HG03095 (cell line): ENCODE data around the gene TXNDC5.
"Not testable (repeated sequence)": the region's sequence is repeated elsewhere in the genome, so short reads cannot be mapped to it uniquely, and the experiment has no call there.

ENCODE experiments used
- ATAC-seq: cut with Tn5 transposase; IDR thresholded peaks from one replicate; pipeline ENCODE4 v1.9.1; 2021; ENCODE audit warnings: moderate library complexity; ENCODE audit not compliant: unreplicated experiment

The TXNDC5 gene

DNA sequence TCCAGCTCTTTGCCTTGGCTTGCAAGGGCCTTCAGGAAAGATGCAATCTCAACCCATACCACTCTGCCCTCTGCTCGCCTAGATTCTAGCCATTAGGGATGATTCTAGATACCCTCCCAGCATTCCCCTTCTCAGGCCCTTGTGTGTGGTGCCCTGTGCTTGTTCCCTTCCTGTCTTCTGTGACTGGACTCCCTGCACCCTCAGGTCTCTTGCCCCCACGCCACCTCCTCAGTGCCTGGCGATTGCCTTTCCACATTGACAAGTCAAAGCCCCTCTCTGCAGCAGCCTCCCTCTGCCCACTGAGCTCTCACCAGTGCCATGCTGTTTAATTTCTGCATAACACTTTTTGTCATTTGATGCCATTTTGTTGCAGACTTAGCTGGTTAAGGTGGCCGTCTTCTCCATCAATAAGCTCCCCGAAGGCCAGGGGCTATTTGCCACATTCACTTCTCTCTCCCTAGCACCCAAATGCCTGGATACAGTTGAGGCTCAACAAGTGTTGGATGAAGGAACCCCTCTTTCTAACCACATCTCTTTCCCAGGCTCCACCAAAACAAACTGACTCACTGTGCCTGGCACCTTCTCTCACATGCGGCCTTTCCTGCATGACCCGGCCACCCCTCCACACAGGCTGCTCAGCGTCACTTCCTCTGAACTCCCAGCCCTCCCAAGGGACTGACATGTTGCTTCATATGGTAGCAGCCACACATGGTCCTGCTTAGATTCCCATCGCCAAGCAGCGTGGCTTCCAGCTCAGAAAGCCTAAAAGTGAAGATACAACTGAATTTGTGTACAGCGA is 4.6 kb upstream of the TXNDC5 start:
- no peak for ATAC-seq

GRCh38 chr6:7914311-7914710 is 3.7 kb upstream of the TXNDC5 start:
- ATAC-seq = no peak

GRCh38 chr6:7912736-7913517 is 2.3 kb upstream of the TXNDC5 start:
- no peak for ATAC-seq

DNA sequence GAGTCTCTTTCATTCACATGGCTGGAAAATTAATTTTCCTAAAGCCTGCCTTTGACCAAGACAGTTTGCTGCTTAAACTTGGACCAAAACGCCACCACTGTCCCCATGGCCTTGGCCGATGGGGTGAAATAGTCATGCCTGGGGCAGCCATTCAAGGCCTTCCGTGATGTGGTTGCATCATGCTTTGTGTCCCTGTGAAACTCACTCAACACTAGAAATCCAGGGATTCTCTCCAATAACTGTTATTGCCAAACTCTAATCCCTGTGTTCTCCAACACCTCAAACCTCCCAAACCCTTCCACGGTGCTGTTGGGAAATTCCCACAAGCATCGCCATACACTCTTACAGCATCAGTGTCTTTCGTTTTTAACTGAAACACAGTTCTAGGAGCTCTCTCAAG is 1.4 kb upstream of the TXNDC5 start:
- no peak for ATAC-seq

DNA sequence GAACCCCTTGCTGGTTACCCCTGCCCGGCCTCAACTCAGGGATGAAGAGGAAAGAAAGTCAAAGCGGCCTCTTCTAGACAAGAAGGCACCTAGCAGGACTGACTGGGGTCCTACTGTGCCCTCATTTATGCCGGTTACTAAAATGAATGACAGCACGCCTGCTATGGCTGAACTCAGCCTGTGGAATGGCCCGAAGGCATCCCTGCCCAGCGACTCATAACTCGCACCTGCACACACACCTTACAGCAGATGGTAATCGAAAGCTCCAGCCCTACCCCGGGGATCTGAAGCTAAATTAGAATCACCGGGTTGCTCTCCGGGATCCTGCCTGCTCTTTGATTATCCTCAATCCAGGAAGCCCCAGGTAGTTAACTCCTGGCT is 747 bp upstream of the TXNDC5 start:
- ATAC-seq = no peak

DNA sequence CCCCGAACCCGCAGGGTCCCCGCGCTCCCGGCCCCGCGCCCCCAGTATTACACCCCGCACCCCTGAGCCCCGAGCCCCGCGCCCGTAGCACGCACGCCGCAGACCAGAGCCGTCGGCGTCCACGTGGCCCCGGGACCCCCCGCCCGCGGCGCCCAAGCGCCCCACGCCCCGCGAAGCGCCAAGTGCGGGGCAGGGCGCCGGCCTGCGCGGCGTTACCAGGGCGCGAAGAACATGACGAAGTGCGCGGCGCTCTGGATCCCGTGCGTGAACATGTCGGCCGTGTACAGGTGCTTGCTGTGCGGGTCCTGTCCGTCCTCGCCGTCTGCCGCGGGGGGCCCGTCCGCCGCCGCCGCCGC is 312 bp downstream of the TXNDC5 start:
- no peak for ATAC-seq

- peak; percentile 20 for ATAC-seq
These were observed 988 bp downstream of the TXNDC5 start for GRCh38 chr6:7909323-7910276.

- ATAC-seq = no peak
These were observed 3.4 kb downstream of the TXNDC5 start for GRCh38 chr6:7907159-7907558.

DNA sequence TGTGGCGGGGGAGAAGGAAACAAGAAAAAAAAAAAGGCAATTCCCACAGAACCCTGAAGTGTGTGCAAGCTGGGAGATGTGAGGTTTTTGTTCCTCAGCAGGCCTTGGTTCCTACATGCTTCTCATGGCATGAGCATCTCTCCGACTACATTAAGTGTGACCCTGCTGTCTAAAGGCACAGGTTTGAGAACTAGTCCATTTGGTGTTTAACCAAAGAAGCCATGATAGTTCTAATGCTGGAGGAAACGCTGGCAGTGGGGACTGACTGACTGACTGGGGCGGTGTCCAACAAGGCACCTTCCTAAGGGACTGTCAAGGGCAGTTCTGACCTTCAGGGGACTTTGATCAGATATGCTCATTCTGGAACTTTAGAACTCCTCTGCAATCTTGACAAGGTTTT is 3.8 kb downstream of the TXNDC5 start:
- no peak for ATAC-seq

DNA sequence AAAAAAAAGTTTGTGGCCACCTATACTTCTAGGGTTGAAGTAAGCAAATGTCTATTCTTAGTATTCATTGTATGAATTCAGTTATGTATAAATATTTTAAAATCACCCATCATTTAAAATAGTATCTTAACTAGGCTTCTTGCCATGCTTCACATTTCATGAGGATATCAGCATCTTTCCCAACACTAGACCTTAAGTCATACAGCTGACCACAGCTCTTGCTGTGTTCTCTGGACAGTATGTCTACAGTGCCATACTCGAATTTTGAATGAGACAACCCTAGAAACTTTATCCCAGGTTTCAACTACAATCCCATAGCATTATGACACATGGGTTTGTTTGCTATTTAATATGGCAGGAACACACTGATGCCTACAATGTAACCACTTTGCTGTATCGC is 5.2 kb downstream of the TXNDC5 start:
- ATAC-seq = no peak

GRCh38 chr6:7904654-7905319 is 5.8 kb downstream of the TXNDC5 start:
- no peak for ATAC-seq

DNA sequence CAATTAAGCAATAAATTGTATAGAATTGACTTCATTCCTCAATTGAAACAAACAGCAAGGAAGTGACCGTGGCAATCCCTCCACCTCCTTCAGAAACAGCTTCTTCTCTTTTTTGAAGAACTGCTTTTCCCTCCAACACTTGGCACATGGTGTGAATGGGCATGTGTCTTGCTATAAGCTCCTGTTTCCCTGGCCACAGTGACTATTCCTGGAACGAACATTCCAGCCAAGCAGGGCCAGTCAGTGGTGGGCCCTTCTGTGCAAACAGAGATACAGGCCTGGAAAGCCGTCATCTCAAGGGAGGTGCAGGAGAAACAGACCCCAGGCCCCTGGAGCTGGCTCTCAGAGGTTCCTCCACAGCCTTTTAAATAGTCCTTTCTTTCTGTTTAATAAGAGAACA is 6.9 kb downstream of the TXNDC5 start:
- no peak for ATAC-seq

DNA sequence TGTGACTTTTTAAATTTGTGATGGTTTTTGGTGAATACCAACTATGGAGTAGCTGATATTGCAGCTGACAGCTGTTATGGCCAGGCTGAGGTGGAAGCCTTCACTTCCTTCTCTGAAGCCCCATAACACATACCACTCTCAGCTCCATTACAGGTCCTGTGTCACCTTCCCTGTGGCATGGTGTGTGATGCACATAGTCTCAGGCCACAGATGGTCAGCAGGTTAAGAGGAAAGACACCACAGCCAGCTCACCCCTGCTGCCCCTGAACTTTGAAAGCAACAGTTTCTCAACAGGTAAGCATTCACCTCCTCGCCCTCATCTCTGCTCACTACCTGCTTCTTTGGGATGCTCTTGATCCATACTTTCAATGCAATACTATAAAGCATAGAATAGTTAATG is 7.7 kb downstream of the TXNDC5 start:
- ATAC-seq = no peak

DNA sequence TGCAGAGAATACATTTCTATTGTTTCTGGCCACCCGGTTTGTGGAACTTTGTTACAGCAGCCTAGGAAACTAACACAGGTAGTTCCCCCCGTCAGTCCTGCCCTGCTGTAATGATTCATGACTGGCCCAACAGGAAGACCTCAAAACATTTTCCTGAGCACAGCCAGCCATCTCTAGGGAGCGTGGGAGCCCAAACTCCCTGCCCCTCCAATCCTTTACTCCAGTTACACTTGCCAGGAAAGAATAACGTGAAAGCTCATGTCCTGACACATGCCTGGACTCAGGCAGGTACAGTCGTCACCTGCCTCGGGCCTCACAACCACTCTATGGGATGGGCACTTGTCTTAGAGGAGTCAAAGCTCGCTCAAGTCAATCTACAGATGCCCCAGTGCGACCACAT is 8.4 kb downstream of the TXNDC5 start:
- ATAC-seq = no peak

DNA sequence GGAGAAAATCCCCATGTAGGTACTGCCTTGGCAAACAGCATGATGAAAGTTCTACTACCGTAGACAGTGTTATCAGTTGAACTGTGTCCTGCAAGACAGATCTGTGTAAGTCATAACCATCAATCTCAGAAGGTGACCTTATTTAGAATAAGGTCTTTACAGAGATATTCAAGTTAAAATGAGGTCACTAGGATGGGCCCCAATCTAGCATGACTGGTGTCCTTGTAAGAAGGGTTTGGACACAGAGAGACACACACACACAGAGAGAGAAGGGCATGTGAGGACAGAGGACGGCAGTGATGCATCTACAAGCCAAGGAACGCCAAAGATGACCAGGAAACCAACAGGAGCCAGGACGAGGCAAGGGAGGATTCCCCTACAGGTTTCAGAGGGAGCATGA is 8.8 kb downstream of the TXNDC5 start:
- ATAC-seq = no peak

- ATAC-seq = no peak
These were observed 9.5 kb downstream of the TXNDC5 start for GRCh38 chr6:7901056-7901455.

GRCh38 chr6:7900621-7901020 is 10.0 kb downstream of the TXNDC5 start:
- no peak for ATAC-seq

- ATAC-seq = no peak
These were observed 10.7 kb downstream of the TXNDC5 start for GRCh38 chr6:7899889-7900213.

DNA sequence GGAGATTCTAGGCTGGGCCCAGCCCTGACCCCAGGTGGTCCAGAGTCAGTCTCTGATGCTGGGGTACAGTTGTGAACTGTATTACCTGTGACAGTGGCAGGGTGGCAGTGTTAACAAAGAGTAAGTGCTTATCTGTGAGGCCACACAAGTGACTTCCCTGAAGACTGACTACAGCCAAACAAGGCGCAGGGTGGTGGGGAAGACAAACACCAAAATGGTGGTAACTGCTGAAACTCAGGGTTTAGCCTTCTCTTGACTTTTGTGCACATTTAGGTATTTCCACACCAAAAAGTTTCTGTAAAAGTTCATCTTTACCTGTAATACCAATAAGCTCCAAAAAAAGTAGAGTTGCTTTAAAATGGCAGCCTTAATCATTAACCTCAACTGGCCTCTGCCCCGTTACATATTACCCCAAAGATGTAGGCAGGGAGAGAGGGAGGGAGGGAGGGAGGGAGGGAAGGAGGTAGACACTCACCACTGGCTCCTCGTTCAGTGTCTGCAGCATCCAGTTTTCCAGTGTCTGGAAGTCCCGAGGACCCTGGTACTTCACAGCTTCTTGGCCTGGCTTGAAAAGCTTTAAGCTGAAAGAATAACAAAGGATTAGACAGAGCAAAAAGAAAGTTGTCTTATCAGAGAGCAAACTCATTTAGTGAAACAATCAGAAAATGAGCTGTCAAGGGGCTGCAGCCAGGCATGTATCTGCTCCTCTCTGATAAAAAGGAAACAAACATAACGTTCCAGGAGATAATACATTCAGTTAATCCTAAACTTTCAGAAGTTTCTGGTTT is 11.3 kb downstream of the TXNDC5 start:
- ATAC-seq = peak; percentile 40

DNA sequence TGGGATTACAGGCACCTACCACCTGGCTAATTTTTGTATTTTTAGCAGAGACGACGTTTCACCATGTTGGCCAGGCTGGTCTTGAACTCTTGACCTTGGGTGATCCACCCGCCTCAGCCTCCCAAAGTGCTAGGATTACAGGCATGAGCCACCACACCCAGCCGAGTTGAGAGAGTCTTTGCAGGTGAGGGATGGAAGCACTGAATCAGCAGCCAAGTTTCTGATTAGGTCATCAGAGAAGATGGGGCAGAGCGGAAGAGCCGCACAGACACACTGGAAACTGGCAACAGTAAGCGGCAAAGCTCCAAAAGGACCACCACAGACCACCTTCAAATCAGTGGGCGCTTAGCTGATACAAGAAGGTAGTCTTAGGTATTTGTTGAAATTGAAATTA is 12.4 kb downstream of the TXNDC5 start:
- ATAC-seq = not testable (repeated sequence)
